Testis (tissue), 2 donors: Measurements from ENCODE around the gene AVPI1.

Experiments
- POLR2A ChIP-seq: fragments of 450-650 bp; IDR thresholded peaks from one replicate; pipeline ENCODE4 v1.6.1; 2017; ENCODE audit warnings: antibody characterized with exemption, mild to moderate bottlenecking, moderate library complexity
- TF ChIP-seq, protein P1 (sequence below), 3 experiments: fragments of 450-650 bp in 2 of 3; fragments of 200-600 bp in 1 of 3; sonication (generic) in 1 of 3; IDR thresholded peaks; one replicate each; pipeline ENCODE4 v1.5.1; 2016 to 2019; ENCODE audit warnings: antibody characterized with exemption in 3 of 3, mild to moderate bottlenecking in 2 of 3, moderate library complexity in 1 of 3

DNA sequence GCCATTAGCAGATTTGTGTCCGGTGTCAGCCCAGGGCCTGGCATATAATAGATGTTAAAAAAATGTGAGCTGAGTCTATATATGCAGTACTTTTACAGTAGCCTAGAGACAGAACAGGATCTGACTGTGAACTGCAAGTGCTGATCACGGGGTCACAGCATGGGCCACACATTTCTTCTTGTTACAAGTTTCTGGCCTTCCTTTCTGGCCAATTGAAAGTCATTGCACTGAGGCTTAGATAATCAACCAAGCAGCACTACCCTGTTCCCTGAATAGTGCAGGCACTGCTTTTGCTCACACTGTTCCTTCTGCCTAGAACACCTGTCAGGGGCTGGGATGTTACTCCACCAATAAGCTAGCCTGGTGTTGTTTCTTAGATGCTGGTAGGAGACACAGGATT, 21.1 kb upstream of the AVPI1 start:
- TF ChIP-seq, protein P1, sequence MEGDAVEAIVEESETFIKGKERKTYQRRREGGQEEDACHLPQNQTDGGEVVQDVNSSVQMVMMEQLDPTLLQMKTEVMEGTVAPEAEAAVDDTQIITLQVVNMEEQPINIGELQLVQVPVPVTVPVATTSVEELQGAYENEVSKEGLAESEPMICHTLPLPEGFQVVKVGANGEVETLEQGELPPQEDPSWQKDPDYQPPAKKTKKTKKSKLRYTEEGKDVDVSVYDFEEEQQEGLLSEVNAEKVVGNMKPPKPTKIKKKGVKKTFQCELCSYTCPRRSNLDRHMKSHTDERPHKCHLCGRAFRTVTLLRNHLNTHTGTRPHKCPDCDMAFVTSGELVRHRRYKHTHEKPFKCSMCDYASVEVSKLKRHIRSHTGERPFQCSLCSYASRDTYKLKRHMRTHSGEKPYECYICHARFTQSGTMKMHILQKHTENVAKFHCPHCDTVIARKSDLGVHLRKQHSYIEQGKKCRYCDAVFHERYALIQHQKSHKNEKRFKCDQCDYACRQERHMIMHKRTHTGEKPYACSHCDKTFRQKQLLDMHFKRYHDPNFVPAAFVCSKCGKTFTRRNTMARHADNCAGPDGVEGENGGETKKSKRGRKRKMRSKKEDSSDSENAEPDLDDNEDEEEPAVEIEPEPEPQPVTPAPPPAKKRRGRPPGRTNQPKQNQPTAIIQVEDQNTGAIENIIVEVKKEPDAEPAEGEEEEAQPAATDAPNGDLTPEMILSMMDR (IDR thresholded peaks at IDR 0.05), result no peak
- no peak for TF ChIP-seq POLR2A
